Astrocyte of the spinal cord (primary cell): Measurements from ENCODE around the gene ACTR10.

Source experiments
- DNase-seq: peaks from one replicate; pipeline ENCODE4 v3.0.0; 2011; ENCODE audit warnings: low read depth, low spot score
- H3K4me3 ChIP-seq: 2 replicates; pipeline ENCODE4 v1.5.1; 2011; ENCODE audit warnings: low read depth, mild to moderate bottlenecking, low read length, moderate library complexity
- CTCF ChIP-seq: IDR thresholded peaks from 2 replicates; pipeline ENCODE4 v1.5.1; 2012; ENCODE audit warnings: low read depth, mild to moderate bottlenecking, low read length, inconsistent platforms
- in situ Hi-C: cut with HindIII; loops from 2 replicates; pipeline ENCODE4 v1.10.0; 2017; ENCODE audit warnings: low sequenced_read_pairs

The ACTR10 gene

GRCh38 chr14:58166005-58166983 lies 33.7 kb upstream of the ACTR10 start:
- TF ChIP-seq CTCF, result peak; percentile 93
- no peak overlapping the region for H3K4me3 ChIP-seq
- peak; percentile 81 for DNase-seq
- in situ Hi-C loops, result no loop called here

GRCh38 chr14:58167057-58167456 lies 32.9 kb upstream of the ACTR10 start:
- in situ Hi-C loops, result no loop called here
- no peak overlapping the region for H3K4me3 ChIP-seq
- TF ChIP-seq CTCF, result no peak
- no peak for DNase-seq

- no peak for TF ChIP-seq CTCF
- in situ Hi-C loops, result no loop called here
- no peak overlapping the region for H3K4me3 ChIP-seq
- DNase-seq, result no peak
Measured at GRCh38 chr14:58167891-58168290, 32.1 kb upstream of the ACTR10 start.

- H3K4me3 ChIP-seq, result no peak overlapping the region
- no peak for TF ChIP-seq CTCF
- in situ Hi-C loops, result no loop called here
- peak; percentile 80 for DNase-seq
Measured at GRCh38 chr14:58171090-58171489, 28.9 kb upstream of the ACTR10 start.

GRCh38 chr14:58177125-58177524 lies 22.8 kb upstream of the ACTR10 start:
- in situ Hi-C loops, result no loop called here
- no peak for DNase-seq
- TF ChIP-seq CTCF, result no peak
- no peak overlapping the region for H3K4me3 ChIP-seq

GRCh38 chr14:58189176-58189575 lies 10.8 kb upstream of the ACTR10 start:
- no peak for DNase-seq
- no peak overlapping the region for H3K4me3 ChIP-seq
- TF ChIP-seq CTCF, result no peak
- in situ Hi-C loops, result no loop called here
